ENCODE measurements around the gene LCN15.
A peak's percentile ranks its signal among the peaks of the same experiment; 100 is the strongest.

Gene LCN15

DNA sequence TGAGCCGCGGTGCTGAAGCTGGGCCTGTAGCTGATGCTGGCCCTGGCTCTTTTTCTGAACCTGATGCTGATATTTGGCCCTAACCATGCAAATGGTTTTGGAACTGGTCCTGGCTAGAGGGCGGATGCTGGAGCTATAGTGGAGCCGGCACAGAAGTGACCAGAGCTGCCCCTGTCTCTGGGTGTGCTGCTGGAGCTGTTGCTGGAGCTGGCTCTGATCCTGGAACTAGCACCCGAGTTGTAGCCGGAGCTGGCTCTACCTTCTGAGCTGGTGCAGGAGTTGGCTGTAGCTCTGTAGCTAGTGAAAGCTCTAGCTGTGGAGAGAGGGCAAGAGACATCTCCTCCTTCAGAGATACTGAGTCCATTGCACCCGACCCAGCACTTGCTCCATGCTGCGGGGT is 34.4 kb downstream of the LCN15 start:
- no peak overlapping the region for H3K27ac ChIP-seq
- peaks cover 9% of the 10 kb centered on the region for H3K27me3 ChIP-seq (ENCODE audit: insufficient read depth, low read depth, severe bottlenecking)
- no peaks in the 10 kb centered on the region for H3K9me3 ChIP-seq (ENCODE audit: severe bottlenecking)
- peaks cover 26% of the 10 kb centered on the region for H3K36me3 ChIP-seq
- no peak for TF ChIP-seq CTCF (IDR thresholded peaks at IDR 0.05; ENCODE audit: low read depth, low read length)
- no peak for DNase-seq
- H3K4me3 ChIP-seq (ENCODE audit: low read depth, low read length): no peak overlapping the region

DNA sequence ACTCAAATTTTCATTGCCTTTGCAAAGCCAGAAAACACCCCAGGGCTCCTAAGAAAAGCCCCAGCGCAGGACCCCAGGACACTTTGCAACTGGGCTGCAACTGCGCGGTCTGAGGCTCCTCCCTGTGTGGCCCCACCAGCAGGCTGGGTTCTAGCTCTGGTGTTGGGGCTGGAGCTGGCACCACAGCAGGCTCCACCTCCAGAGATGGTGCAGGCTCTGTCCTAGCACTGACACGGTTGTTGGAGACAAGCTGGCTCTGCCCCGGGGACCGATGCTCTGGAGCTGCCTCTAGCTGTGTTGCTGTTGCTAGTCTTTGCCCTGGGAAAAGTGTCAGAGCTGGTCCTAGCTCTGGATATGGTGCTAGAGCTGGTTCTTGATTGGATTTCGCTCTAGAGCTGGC is 35.2 kb downstream of the LCN15 start:
- H3K36me3 ChIP-seq: peaks cover 34% of the 10 kb centered on the region
- no peak for DNase-seq
- H3K27me3 ChIP-seq (ENCODE audit: insufficient read depth, low read depth, severe bottlenecking): peaks cover 9% of the 10 kb centered on the region
- H3K9me3 ChIP-seq (ENCODE audit: severe bottlenecking): no peaks in the 10 kb centered on the region
- no peak for TF ChIP-seq CTCF (IDR thresholded peaks at IDR 0.05; ENCODE audit: low read depth, low read length)
- H3K4me3 ChIP-seq (ENCODE audit: low read depth, low read length): peak overlapping the region; percentile 58; the same call in 1 of the 2 replicates
- H3K27ac ChIP-seq: no peak overlapping the region

- no peak for DNase-seq
Observed at GRCh38 chr9:136728548-136729123, 35.7 kb downstream of the LCN15 start.

DNA sequence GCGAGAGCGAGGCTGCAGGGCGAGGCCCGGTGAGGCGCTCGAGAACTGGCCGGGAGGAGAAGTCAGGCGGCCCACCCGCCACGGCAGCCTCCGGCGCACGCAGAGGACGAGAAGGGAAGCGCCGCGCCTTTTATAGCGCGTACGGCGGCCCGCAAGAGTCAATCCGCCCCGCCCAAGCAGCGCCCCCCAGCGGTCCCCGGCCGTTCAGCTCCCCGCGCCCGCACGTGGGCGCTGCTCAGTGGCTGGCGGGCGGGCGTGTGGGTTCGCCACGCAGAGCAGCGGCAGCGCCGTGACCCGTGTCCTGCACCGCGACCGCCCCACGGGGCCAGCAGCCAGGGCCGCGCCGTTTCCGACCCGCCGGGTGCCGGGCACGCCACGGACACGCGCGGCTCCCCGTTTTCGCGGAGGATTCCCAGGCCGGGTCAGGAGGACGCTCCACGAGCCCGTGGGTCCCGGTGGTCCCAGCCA is 36.2 kb downstream of the LCN15 start:
- peak; percentile 88 for DNase-seq
- Histone ChIP-seq H3K36me3 (peaks cover 45% of the 10 kb centered on the region), H3K27ac (peak overlapping the region; percentile 66), H3K9me3 (ENCODE audit: severe bottlenecking) (no peaks in the 10 kb centered on the region), H3K27me3 (ENCODE audit: insufficient read depth, low read depth, severe bottlenecking) (peaks cover 9% of the 10 kb centered on the region), H3K4me3 (ENCODE audit: low read depth, low read length) (peak overlapping the region; percentile 97)
- TF ChIP-seq CTCF (IDR thresholded peaks at IDR 0.05; ENCODE audit: low read depth, low read length): peak; percentile 90

More at GRCh38 chr9:136728548-136729123, 35.7 kb downstream of the LCN15 start:
- H3K9me3 ChIP-seq (ENCODE audit: severe bottlenecking): no peaks in the 10 kb centered on the region
- peaks cover 9% of the 10 kb centered on the region for H3K27me3 ChIP-seq (ENCODE audit: insufficient read depth, low read depth, severe bottlenecking)
- TF ChIP-seq CTCF (IDR thresholded peaks at IDR 0.05; ENCODE audit: low read depth, low read length): no peak
- peaks cover 39% of the 10 kb centered on the region for H3K36me3 ChIP-seq
- peak overlapping the region; percentile 58 for H3K4me3 ChIP-seq (ENCODE audit: low read depth, low read length)
- peak overlapping the region; percentile 38 for H3K27ac ChIP-seq

DNA sequence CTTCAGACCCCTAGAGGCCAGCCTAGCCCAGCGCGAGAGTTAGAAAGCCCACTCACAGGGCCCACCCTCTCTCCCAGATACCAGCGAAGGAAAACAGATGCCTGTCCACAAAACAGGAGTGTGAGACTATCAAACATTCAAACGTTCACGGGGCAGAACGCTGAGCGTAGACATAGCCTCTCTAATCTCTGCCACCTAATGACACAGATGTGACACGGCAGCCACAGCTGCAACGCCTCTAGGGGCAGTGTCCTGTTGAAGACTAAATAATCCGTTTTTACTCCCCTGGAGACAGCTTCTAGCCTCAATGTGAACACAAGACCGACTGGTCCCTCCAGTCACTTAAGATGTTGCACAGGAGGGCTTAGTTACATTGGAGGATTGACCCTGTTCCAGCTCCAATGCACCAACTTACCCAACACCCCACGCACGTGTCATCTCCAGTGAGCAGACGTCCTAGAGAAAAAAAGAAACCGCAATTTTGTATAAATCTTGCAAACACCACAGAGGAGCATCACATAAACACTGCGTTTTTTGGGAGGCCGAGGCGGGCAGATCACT is 37.6 kb downstream of the LCN15 start:
- H3K27ac ChIP-seq: peak overlapping the region; percentile 39
- H3K27me3 ChIP-seq (ENCODE audit: insufficient read depth, low read depth, severe bottlenecking): peaks cover 9% of the 10 kb centered on the region
- no peaks in the 10 kb centered on the region for H3K9me3 ChIP-seq (ENCODE audit: severe bottlenecking)
- DNase-seq: no peak
- peaks cover 56% of the 10 kb centered on the region for H3K36me3 ChIP-seq
- peak overlapping the region; percentile 97 for H3K4me3 ChIP-seq (ENCODE audit: low read depth, low read length)
- 0 out of 2 replicates have a peak, but pooled peaks have one; percentile 20 for TF ChIP-seq CTCF (IDR thresholded peaks at IDR 0.05; ENCODE audit: low read depth, low read length)
